IPS-20b (cell line): ENCODE results near the gene ARPC5.

Source experiments
- H3K27ac ChIP-seq: one replicate; pipeline ENCODE4 v1.5.1; 2013; ENCODE audit warnings: low read length
- H3K27me3 ChIP-seq: 2 replicates; pipeline ENCODE4 v1.6.1; 2013; ENCODE audit warnings: mild to moderate bottlenecking, low read length, inconsistent platforms; ENCODE audit not compliant: insufficient read depth
- H3K36me3 ChIP-seq: 2 replicates; pipeline ENCODE4 v1.6.1; 2013; ENCODE audit warnings: low read depth, mild to moderate bottlenecking, inconsistent platforms, low read length, moderate library complexity; ENCODE audit not compliant: insufficient read depth
- H3K4me1 ChIP-seq: 2 replicates; pipeline ENCODE4 v1.6.1; 2013; ENCODE audit warnings: mild to moderate bottlenecking, control low read depth, inconsistent platforms, low read length, moderate library complexity; ENCODE audit not compliant: insufficient read depth
- H3K4me3 ChIP-seq: 2 replicates; pipeline ENCODE4 v1.5.1; 2013; ENCODE audit warnings: mild to moderate bottlenecking, low read length, inconsistent platforms
- H3K9ac ChIP-seq: 2 replicates; pipeline ENCODE4 v1.6.1; 2013; ENCODE audit warnings: low read depth, mild to moderate bottlenecking, inconsistent platforms, low read length, moderate library complexity
- H3K9me3 ChIP-seq: 2 replicates; pipeline ENCODE4 v1.6.1; 2013; ENCODE audit warnings: mild to moderate bottlenecking, low read depth, low read length, inconsistent platforms; ENCODE audit not compliant: insufficient read depth

The ARPC5 gene

GRCh38 chr1:183656355-183656754, 20.8 kb upstream of the ARPC5 start:
- H3K27ac ChIP-seq: no peak overlapping the region
- H3K4me3 ChIP-seq: no peak overlapping the region
- no peaks in the 10 kb centered on the region for H3K4me1 ChIP-seq

DNA sequence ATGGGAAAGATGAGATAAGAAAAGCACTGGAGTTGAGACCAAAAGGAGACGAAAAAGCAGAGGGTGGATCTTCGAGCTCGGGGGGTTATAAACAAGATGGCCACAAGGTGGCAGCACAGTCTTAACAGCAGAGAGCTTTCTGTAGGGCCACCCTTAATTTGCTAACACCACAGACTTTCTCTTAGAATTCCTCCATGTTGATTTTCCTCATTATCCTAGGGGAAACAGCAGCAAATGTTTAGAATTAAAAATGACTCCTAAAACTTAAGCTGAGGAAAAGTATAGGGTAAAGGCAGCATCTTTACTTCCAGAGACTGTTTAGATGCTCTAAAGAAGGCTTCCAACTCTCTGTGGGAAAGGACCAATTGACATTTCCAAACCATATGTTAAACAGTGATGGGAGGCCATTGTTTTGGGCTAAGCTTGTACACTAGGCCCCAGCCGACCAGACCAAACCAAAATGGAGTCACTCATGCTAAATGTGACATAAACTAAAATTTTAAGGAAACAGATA, 20.0 kb upstream of the ARPC5 start:
- no peak overlapping the region for H3K9ac ChIP-seq

More at GRCh38 chr1:183656355-183656754, 20.8 kb upstream of the ARPC5 start:
- no peaks in the 10 kb centered on the region for H3K27me3 ChIP-seq
- no peak overlapping the region for H3K9ac ChIP-seq
- H3K36me3 ChIP-seq: no peaks in the 10 kb centered on the region
- H3K9me3 ChIP-seq: no peaks in the 10 kb centered on the region

DNA sequence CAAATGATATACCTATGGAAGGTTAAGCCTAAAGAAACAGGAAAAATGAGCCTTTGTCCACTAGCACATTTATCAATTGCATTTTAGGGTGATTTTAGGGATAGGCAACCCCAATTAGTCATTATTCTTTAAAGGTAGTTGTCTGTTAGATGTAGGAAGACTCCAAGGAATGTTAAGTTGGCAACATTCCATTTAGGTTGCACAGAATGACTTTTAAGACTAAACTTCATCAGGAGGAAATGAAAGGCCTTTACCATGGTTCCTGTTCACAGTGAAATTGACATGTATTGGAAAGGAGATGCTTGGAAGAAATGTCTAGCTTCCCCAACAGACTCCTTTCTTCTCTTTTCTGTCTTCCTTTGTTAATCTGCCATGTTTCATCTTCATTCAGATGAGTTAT, 19.1 kb upstream of the ARPC5 start:
- H3K9me3 ChIP-seq: no peaks in the 10 kb centered on the region
- no peak overlapping the region for H3K9ac ChIP-seq
- H3K4me3 ChIP-seq: no peak overlapping the region
- no peaks in the 10 kb centered on the region for H3K36me3 ChIP-seq
- no peaks in the 10 kb centered on the region for H3K27me3 ChIP-seq
- H3K27ac ChIP-seq: no peak overlapping the region
- no peaks in the 10 kb centered on the region for H3K4me1 ChIP-seq

More for the DNA sequence above, 20.0 kb upstream of the ARPC5 start:
- Histone ChIP-seq H3K27me3 (no peaks in the 10 kb centered on the region), H3K9me3 (no peaks in the 10 kb centered on the region), H3K4me1 (no peaks in the 10 kb centered on the region), H3K27ac (no peak overlapping the region), H3K4me3 (no peak overlapping the region), H3K36me3 (no peaks in the 10 kb centered on the region)

- no peaks in the 10 kb centered on the region for H3K36me3 ChIP-seq
- H3K9ac ChIP-seq: no peak overlapping the region
- no peak overlapping the region for H3K27ac ChIP-seq
- H3K4me3 ChIP-seq: no peak overlapping the region
- no peaks in the 10 kb centered on the region for H3K9me3 ChIP-seq
- no peaks in the 10 kb centered on the region for H3K27me3 ChIP-seq
- H3K4me1 ChIP-seq: no peaks in the 10 kb centered on the region
These were observed 18.4 kb upstream of the ARPC5 start for GRCh38 chr1:183653876-183654451.

DNA sequence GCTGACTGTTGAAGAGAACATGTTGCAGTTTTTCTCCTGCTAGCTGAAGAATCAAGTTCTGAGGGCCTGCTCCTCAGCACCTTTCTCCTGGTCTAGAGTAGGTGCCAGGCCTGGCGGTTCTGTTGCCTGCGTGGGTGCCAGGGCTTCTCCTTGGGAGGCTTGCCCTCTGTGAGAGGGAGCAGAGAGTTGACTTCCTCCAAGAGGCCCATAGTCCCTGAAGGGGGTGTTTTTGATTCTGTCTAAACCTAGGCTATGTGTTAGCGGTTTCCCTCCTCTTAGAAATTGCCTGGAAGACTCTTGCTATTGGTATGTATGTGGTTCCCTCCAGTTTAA, 17.8 kb upstream of the ARPC5 start:
- no peaks in the 10 kb centered on the region for H3K4me1 ChIP-seq
- H3K27ac ChIP-seq: no peak overlapping the region
- H3K27me3 ChIP-seq: no peaks in the 10 kb centered on the region
- H3K9ac ChIP-seq: no peak overlapping the region
- no peak overlapping the region for H3K4me3 ChIP-seq
- H3K36me3 ChIP-seq: no peaks in the 10 kb centered on the region
- H3K9me3 ChIP-seq: no peaks in the 10 kb centered on the region

GRCh38 chr1:183652547-183653461, 17.2 kb upstream of the ARPC5 start, which contains the start of gene APOBEC4:
TSS of gene APOBEC4 (minus strand) at chr1:183653316. CDS start at chr1:183648781, 4,535 bp downstream.
- H3K27me3 ChIP-seq: no peaks in the 10 kb centered on the region
- H3K9ac ChIP-seq: no peak within 1 kb of the TSS
- no peak within 1 kb of the TSS for H3K27ac ChIP-seq
- no peaks in the 10 kb centered on the region for H3K4me1 ChIP-seq
- H3K36me3 ChIP-seq: no peaks in the 10 kb centered on the region
- H3K4me3 ChIP-seq: no peak within 1 kb of the TSS
- H3K9me3 ChIP-seq: no peaks in the 10 kb centered on the region

GRCh38 chr1:183652107-183652506, 16.5 kb upstream of the ARPC5 start:
- H3K9me3 ChIP-seq: no peaks in the 10 kb centered on the region
- H3K27me3 ChIP-seq: no peaks in the 10 kb centered on the region
- H3K27ac ChIP-seq: no peak overlapping the region
- H3K4me3 ChIP-seq: no peak overlapping the region
- H3K9ac ChIP-seq: no peak overlapping the region
- no peaks in the 10 kb centered on the region for H3K36me3 ChIP-seq
- H3K4me1 ChIP-seq: no peaks in the 10 kb centered on the region

GRCh38 chr1:183651612-183652011, 16.0 kb upstream of the ARPC5 start:
- Histone ChIP-seq H3K27me3 (no peaks in the 10 kb centered on the region), H3K27ac (no peak overlapping the region), H3K9ac (no peak overlapping the region), H3K4me1 (no peaks in the 10 kb centered on the region), H3K36me3 (no peaks in the 10 kb centered on the region), H3K9me3 (no peaks in the 10 kb centered on the region), H3K4me3 (no peak overlapping the region)

- Histone ChIP-seq H3K27me3 (no peaks in the 10 kb centered on the region), H3K27ac (no peak overlapping the region), H3K4me1 (no peaks in the 10 kb centered on the region), H3K4me3 (no peak overlapping the region), H3K9ac (no peak overlapping the region), H3K36me3 (no peaks in the 10 kb centered on the region), H3K9me3 (no peaks in the 10 kb centered on the region)
These were observed 12.5 kb upstream of the ARPC5 start for GRCh38 chr1:183648042-183648441.

GRCh38 chr1:183646776-183647175, 11.2 kb upstream of the ARPC5 start:
- no peak overlapping the region for H3K27ac ChIP-seq

GRCh38 chr1:183645531-183645930, 9.9 kb upstream of the ARPC5 start:
- H3K9me3 ChIP-seq: no peaks in the 10 kb centered on the region
- H3K27me3 ChIP-seq: no peaks in the 10 kb centered on the region
- no peak overlapping the region for H3K4me3 ChIP-seq
- H3K9ac ChIP-seq: no peak overlapping the region
- H3K4me1 ChIP-seq: no peaks in the 10 kb centered on the region
- H3K27ac ChIP-seq: no peak overlapping the region
- H3K36me3 ChIP-seq: no peaks in the 10 kb centered on the region

More at GRCh38 chr1:183646776-183647175, 11.2 kb upstream of the ARPC5 start:
- Histone ChIP-seq H3K9ac (no peak overlapping the region), H3K4me1 (no peaks in the 10 kb centered on the region), H3K36me3 (no peaks in the 10 kb centered on the region), H3K9me3 (no peaks in the 10 kb centered on the region), H3K27me3 (no peaks in the 10 kb centered on the region), H3K4me3 (no peak overlapping the region)

DNA sequence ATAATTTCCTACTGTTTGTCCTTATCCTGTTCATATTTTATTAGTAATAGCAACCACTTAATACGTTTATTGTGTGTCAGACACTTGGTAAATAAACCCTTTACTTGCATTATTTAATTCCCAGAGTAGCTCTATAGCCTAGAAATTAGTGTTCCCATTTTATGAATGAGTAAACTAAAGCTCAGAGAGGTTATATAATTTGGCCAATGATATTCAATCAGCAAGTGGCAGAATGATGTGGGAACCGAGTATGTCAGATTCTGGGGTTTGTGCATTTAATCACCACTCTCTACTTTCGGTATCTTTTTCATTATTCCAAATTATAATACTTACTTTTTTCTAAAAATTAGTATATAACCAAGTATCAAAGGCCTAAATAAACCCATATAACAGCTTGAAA, 6.6 kb upstream of the ARPC5 start:
- Histone ChIP-seq H3K9ac (no peak overlapping the region), H3K27ac (no peak overlapping the region), H3K27me3 (peaks cover 8% of the 10 kb centered on the region), H3K4me1 (no peaks in the 10 kb centered on the region), H3K9me3 (no peaks in the 10 kb centered on the region), H3K4me3 (no peak overlapping the region), H3K36me3 (no peaks in the 10 kb centered on the region)
